SK-N-MC (cell line): ENCODE data around the gene GRB14.

Experiments used
- DNase-seq: peaks from one replicate; pipeline ENCODE4 v3.0.0-alpha.2; 2011; ENCODE audit warnings: low read depth, low spot score
- H3K27ac ChIP-seq: fragments of 200-600 bp; sonication (generic); 2 replicates; pipeline ENCODE4 v1.5.1; 2016; ENCODE audit warnings: mixed run types
- H3K36me3 ChIP-seq: fragments of 200-600 bp; sonication (generic); 2 replicates; pipeline ENCODE4 v1.6.1; 2017; ENCODE audit warnings: antibody characterized with exemption, low read length, mixed read lengths; ENCODE audit not compliant: insufficient read depth
- H3K4me3 ChIP-seq: fragments of 200-600 bp; sonication (generic); 2 replicates; pipeline ENCODE4 v1.5.1; 2016
- H3K9ac ChIP-seq: fragments of 200-600 bp; sonication (generic); 2 replicates; pipeline ENCODE4 v1.8.0; 2017; ENCODE audit warnings: mixed run types, mixed read lengths; ENCODE audit not compliant: insufficient read length
- H3K9me3 ChIP-seq: fragments of 200-600 bp; sonication (generic); 2 replicates; pipeline ENCODE4 v1.6.1; 2017; ENCODE audit warnings: low read depth, mild to moderate bottlenecking, antibody characterized with exemption, low read length, moderate library complexity, mixed read lengths
- EZH2 ChIP-seq: fragments of 200-600 bp; sonication (generic); IDR thresholded peaks from one replicate; pipeline ENCODE4 v1.6.1; 2017; ENCODE audit warnings: antibody characterized with exemption
- FOXP2 ChIP-seq: optimal IDR thresholded peaks from 2 replicates; pipeline ENCODE3; 2011; ENCODE audit warnings: mild to moderate bottlenecking, moderate library complexity; ENCODE audit not compliant: insufficient read depth; ENCODE audit errors: extremely low read length, control extremely low read depth
- POLR2AphosphoS5 ChIP-seq: IDR thresholded peaks from 2 replicates; pipeline ENCODE4 v1.6.1; 2012; ENCODE audit warnings: mild to moderate bottlenecking, low read depth, low read length, borderline replicate concordance

GRB14 gene

GRCh38 chr2:164510895-164511294 lies 110.4 kb downstream of the GRB14 start:
- no peak for DNase-seq
- H3K36me3 ChIP-seq: no peaks in the 10 kb centered on the region; the same call in 1 of the 2 replicates
- H3K9ac ChIP-seq: no peak overlapping the region
- TF ChIP-seq POLR2AphosphoS5 (no peak), FOXP2 (no peak), EZH2 (no peak)
- no peak overlapping the region for H3K4me3 ChIP-seq
- no peak overlapping the region for H3K27ac ChIP-seq
- H3K9me3 ChIP-seq: no peaks in the 10 kb centered on the region

- no peak for DNase-seq
- Histone ChIP-seq H3K4me3 (no peak overlapping the region), H3K9ac (no peak overlapping the region), H3K27ac (no peak overlapping the region), H3K9me3 (no peaks in the 10 kb centered on the region), H3K36me3 (no peaks in the 10 kb centered on the region; the same call in 1 of the 2 replicates)
- TF ChIP-seq EZH2 (no peak), POLR2AphosphoS5 (no peak), FOXP2 (no peak)
These were observed 112.0 kb downstream of the GRB14 start for GRCh38 chr2:164509137-164509877.

GRCh38 chr2:164504253-164504652 lies 117.0 kb downstream of the GRB14 start:
- no peak overlapping the region for H3K27ac ChIP-seq
- H3K36me3 ChIP-seq: no peaks in the 10 kb centered on the region; the same call in 1 of the 2 replicates
- H3K9me3 ChIP-seq: no peaks in the 10 kb centered on the region
- no peak overlapping the region for H3K9ac ChIP-seq
- no peak for TF ChIP-seq FOXP2
- no peak for TF ChIP-seq POLR2AphosphoS5
- TF ChIP-seq EZH2: no peak
- DNase-seq: no peak
- H3K4me3 ChIP-seq: no peak overlapping the region

DNA sequence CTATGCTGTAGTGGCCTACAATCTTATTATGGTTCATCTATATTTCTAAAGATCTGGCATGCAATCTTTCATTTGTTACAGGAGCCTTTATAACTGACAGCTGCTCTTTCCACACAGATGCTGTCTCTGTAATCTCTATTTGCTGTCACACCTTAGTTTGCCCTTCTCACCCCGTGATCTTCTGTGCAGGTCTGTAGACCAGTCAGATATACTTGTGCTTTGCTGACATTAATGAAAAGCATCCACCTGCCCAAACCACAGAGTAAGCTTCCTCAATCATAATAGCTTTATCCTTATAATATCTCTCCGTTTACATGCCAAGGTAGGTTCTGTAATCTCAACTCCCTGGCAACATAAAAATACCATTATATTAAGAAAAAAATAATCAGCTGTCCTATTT lies 122.4 kb downstream of the GRB14 start:
- H3K4me3 ChIP-seq: no peak overlapping the region
- TF ChIP-seq EZH2 (no peak), FOXP2 (no peak), POLR2AphosphoS5 (no peak)
- H3K9me3 ChIP-seq: no peaks in the 10 kb centered on the region
- H3K36me3 ChIP-seq: no peaks in the 10 kb centered on the region
- no peak for DNase-seq
- H3K9ac ChIP-seq: no peak overlapping the region
- H3K27ac ChIP-seq: no peak overlapping the region

- Histone ChIP-seq H3K4me3 (no peak overlapping the region), H3K9me3 (no peaks in the 10 kb centered on the region), H3K9ac (no peak overlapping the region), H3K36me3 (no peaks in the 10 kb centered on the region), H3K27ac (no peak overlapping the region)
- DNase-seq: no peak
- TF ChIP-seq POLR2AphosphoS5 (no peak), EZH2 (no peak)
These were observed 124.4 kb downstream of the GRB14 start for GRCh38 chr2:164496881-164497280.

GRCh38 chr2:164496421-164496820 lies 124.9 kb downstream of the GRB14 start:
- TF ChIP-seq FOXP2: no peak
- TF ChIP-seq EZH2: no peak
- no peak for TF ChIP-seq POLR2AphosphoS5
- no peak overlapping the region for H3K4me3 ChIP-seq

GRCh38 chr2:164495491-164496223 lies 125.6 kb downstream of the GRB14 start:
- Histone ChIP-seq H3K9ac (no peak overlapping the region), H3K27ac (no peak overlapping the region), H3K36me3 (no peaks in the 10 kb centered on the region), H3K9me3 (no peaks in the 10 kb centered on the region), H3K4me3 (no peak overlapping the region)
- peak; percentile 57 for DNase-seq
- no peak for TF ChIP-seq EZH2
- no peak for TF ChIP-seq POLR2AphosphoS5
- TF ChIP-seq FOXP2: no peak

More at GRCh38 chr2:164496421-164496820, 124.9 kb downstream of the GRB14 start:
- Histone ChIP-seq H3K9me3 (no peaks in the 10 kb centered on the region), H3K27ac (no peak overlapping the region), H3K9ac (no peak overlapping the region), H3K36me3 (no peaks in the 10 kb centered on the region)
- no peak for DNase-seq

DNA sequence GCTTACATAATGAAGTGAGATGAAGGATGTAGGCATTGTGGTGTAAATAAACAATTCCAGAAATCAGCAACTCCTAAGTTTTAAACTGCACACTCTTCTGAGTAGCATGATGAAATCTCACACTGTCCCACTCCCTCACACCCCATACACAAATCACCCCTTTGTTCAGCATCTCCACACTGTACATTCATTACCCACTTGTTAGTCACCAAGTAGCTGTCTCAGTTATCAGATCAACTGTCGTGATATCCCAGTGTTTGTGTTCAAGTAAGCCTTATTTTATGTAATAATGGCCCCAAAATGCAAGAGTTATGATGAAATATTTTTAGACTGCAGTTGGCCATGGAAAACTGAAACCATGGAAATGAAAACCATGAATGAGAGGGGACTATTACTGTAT lies 135.7 kb downstream of the GRB14 start:
- no peak overlapping the region for H3K27ac ChIP-seq
- no peak for TF ChIP-seq EZH2
- no peak for TF ChIP-seq POLR2AphosphoS5
- no peak for TF ChIP-seq FOXP2
- DNase-seq: no peak
- no peak overlapping the region for H3K9ac ChIP-seq
- no peaks in the 10 kb centered on the region for H3K36me3 ChIP-seq
- H3K9me3 ChIP-seq: no peaks in the 10 kb centered on the region
- H3K4me3 ChIP-seq: no peak overlapping the region
